ENCODE measurements around the gene SCUBE3. TPM values are rescaled to one million over a fixed set of nuclear protein-coding genes. Genes with fewer than 3 reads are reported as not detected.

Gene SCUBE3
- total RNA-seq, 3 donors from 2014 or later (not counting 1 experiment from before 2014, with no cell fraction given) = 0.25 to 0.31 TPM; not detected in 1

DNA sequence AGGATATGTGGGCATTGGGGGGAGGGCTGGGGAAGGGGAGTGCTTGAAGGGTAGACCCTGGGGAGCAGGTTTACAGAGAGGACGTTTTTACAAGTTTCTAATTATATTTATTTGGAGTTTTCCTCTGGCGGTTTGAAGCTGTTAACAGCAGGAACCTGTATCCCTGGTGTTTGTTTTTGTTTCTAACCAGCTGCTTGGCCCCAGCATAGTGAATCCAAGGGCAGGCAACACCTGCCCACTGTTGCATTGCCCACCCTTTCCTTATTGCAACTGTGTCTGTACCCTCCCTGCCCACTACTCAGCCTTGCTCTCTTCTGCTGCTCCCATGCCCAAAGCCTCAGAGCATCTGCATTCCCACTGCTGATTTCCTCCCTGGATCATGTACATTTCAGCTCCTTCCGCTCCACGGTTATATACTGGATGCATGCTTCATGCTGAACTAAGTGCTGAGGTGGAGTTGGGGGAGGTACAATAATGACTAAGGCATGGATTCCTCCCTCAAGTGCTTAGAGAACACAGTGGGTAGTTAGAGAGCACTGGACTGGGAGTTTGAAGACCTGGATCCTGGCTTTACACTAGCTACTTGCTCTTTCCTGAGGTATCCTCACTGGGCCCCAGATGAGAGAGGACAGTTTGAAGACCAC lies 6.0 kb downstream of the SCUBE3 start:
- Histone ChIP-seq H3K9me3 (ENCODE audit: control insufficient read depth, insufficient read depth, low read length) (no peaks in the 10 kb centered on the region), H3K27me3 (ENCODE audit: control insufficient read depth, insufficient read depth, low read length) (peaks cover 11% of the 10 kb centered on the region), H3K27ac (ENCODE audit: low read length) (no peak overlapping the region), H3K36me3 (ENCODE audit: control insufficient read depth, insufficient read depth, low read length) (no peaks in the 10 kb centered on the region), H3K4me1 (ENCODE audit: control insufficient read depth, insufficient read depth, low read length) (no peaks in the 10 kb centered on the region), H3K4me3 (ENCODE audit: low read length) (no peak overlapping the region)
- Mint-ChIP-seq H3K27me3 (ENCODE audit: low read depth in 2 of 2) (peaks cover 27 to 43% of the 10 kb centered on the region in 2 donors), H3K4me3 (no peak overlapping the region), H3K9me3 (no peaks in the 10 kb centered on the region), H3K27ac (no peak overlapping the region), H3K4me1 (peaks cover 0 to 5% of the 10 kb centered on the region in 2 donors), H3K36me3 (no peaks in the 10 kb centered on the region)
- WGBS (ENCODE audit: insufficient coverage) = 80% methylated on average over 4 of the region's 4 CpGs
- TF ChIP-seq, protein P1, sequence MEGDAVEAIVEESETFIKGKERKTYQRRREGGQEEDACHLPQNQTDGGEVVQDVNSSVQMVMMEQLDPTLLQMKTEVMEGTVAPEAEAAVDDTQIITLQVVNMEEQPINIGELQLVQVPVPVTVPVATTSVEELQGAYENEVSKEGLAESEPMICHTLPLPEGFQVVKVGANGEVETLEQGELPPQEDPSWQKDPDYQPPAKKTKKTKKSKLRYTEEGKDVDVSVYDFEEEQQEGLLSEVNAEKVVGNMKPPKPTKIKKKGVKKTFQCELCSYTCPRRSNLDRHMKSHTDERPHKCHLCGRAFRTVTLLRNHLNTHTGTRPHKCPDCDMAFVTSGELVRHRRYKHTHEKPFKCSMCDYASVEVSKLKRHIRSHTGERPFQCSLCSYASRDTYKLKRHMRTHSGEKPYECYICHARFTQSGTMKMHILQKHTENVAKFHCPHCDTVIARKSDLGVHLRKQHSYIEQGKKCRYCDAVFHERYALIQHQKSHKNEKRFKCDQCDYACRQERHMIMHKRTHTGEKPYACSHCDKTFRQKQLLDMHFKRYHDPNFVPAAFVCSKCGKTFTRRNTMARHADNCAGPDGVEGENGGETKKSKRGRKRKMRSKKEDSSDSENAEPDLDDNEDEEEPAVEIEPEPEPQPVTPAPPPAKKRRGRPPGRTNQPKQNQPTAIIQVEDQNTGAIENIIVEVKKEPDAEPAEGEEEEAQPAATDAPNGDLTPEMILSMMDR (IDR thresholded peaks at IDR 0.05) = no peak
- ATAC-seq (no peak), DNase-seq (no peak)
- intact Hi-C loops (cut with micrococcal nuclease) = no loop called here

DNA sequence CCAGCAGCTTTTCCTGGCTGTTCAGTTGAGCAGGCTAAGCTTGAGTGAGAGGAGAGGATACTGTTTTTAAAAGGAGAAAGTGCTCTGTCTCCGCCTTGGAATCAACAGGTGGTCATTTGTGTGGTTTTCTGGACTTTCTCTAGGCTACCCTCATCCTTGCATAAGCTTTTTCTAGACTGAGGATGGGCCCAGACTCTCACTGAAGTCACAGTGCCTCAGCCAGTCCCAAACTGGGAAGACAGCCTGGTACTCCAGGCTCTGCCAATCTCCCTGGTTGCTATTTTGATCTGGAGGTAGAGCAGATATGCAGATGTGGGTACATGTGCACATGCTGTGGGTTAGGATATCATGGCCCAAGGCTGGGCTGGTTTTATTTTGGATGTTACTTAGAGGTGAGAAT lies 7.0 kb downstream of the SCUBE3 start:
- Mint-ChIP-seq H3K36me3 (no peaks in the 10 kb centered on the region), H3K27ac (no peak overlapping the region), H3K9me3 (no peaks in the 10 kb centered on the region), H3K4me3 (no peak overlapping the region), H3K27me3 (ENCODE audit: low read depth in 2 of 2) (peaks cover 21 to 34% of the 10 kb centered on the region in 2 donors), H3K4me1 (peaks cover 0 to 5% of the 10 kb centered on the region in 2 donors)
- H3K9me3 ChIP-seq (ENCODE audit: control insufficient read depth, insufficient read depth, low read length) = no peaks in the 10 kb centered on the region
- no peak for ATAC-seq
- DNase-seq = no peak
- H3K27me3 ChIP-seq (ENCODE audit: control insufficient read depth, insufficient read depth, low read length) = peaks cover 2% of the 10 kb centered on the region
- WGBS (ENCODE audit: insufficient coverage) = 78% methylated on average over 1 of the region's 1 CpG
- H3K4me1 ChIP-seq (ENCODE audit: control insufficient read depth, insufficient read depth, low read length) = no peaks in the 10 kb centered on the region
- intact Hi-C loops (cut with micrococcal nuclease) = no loop called here
- H3K27ac ChIP-seq (ENCODE audit: low read length) = no peak overlapping the region
- H3K36me3 ChIP-seq (ENCODE audit: control insufficient read depth, insufficient read depth, low read length) = no peaks in the 10 kb centered on the region
- no peak overlapping the region for H3K4me3 ChIP-seq (ENCODE audit: low read length)
- TF ChIP-seq, protein P1 (IDR thresholded peaks at IDR 0.05) = no peak

DNA sequence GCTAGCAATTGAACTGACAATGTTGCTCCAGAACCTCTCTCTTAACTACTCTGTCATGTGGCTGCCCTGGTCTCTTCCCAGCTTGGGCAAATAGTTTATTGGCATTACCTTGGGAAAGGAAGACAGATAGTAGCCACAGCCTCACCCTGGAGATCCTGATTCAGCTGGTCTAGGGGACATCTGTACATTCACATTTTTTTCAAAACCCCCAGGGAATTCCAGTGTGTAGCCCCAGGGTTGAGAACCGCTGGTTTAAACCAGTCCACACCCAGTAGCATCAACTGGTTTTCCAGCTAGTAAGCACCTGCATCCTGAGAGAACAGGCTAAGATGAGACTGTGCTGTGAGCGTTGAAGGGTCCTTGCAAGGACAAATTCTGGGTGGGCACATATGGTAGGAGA lies 9.6 kb downstream of the SCUBE3 start:
- no peaks in the 10 kb centered on the region for H3K9me3 Mint-ChIP-seq
- 81% methylated on average over 2 of the region's 2 CpGs for WGBS (ENCODE audit: insufficient coverage)
- no peaks in the 10 kb centered on the region for H3K36me3 ChIP-seq (ENCODE audit: control insufficient read depth, insufficient read depth, low read length)
- no peaks in the 10 kb centered on the region for H3K27me3 ChIP-seq (ENCODE audit: control insufficient read depth, insufficient read depth, low read length)
- peaks cover 0 to 7% of the 10 kb centered on the region in 2 donors for H3K27me3 Mint-ChIP-seq (ENCODE audit: low read depth in 2 of 2)
- no peaks in the 10 kb centered on the region for H3K9me3 ChIP-seq (ENCODE audit: control insufficient read depth, insufficient read depth, low read length)
- H3K4me3 Mint-ChIP-seq = no peak overlapping the region
- TF ChIP-seq, protein P1 (IDR thresholded peaks at IDR 0.05) = no peak
- no peak overlapping the region for H3K27ac Mint-ChIP-seq
- H3K4me1 ChIP-seq (ENCODE audit: control insufficient read depth, insufficient read depth, low read length) = no peaks in the 10 kb centered on the region
- no peak overlapping the region for H3K4me3 ChIP-seq (ENCODE audit: low read length)
- no peak overlapping the region for H3K27ac ChIP-seq (ENCODE audit: low read length)
- intact Hi-C loops (cut with micrococcal nuclease) = no loop called here
- no peak for ATAC-seq
- H3K36me3 Mint-ChIP-seq = no peaks in the 10 kb centered on the region
- H3K4me1 Mint-ChIP-seq = no peaks in the 10 kb centered on the region
- DNase-seq = no peak

DNA sequence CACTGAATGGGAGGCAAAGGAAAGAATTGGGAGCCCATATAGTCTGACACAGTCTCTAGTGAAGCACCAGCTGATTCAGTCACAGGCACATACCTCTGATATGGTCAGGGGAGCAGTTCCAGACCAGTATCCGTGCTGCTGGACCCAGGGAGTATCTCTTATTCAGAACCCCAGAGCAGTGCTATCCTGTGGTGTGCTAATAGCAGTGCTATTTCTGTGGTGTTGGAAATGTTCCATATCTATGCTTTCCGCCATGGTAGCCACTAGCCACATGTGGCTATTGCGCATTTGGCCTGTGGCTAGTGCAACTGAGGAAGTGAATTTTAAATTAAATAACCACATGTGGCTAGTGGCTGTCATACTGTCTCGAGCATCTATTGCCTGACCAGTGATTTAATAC lies 11.0 kb downstream of the SCUBE3 start:
- TF ChIP-seq, protein P1 (IDR thresholded peaks at IDR 0.05) = no peak
- no peaks in the 10 kb centered on the region for H3K36me3 ChIP-seq (ENCODE audit: control insufficient read depth, insufficient read depth, low read length)
- Mint-ChIP-seq H3K4me1 (no peaks in the 10 kb centered on the region), H3K27me3 (ENCODE audit: low read depth in 2 of 2) (peaks cover 0 to 6% of the 10 kb centered on the region in 2 donors), H3K27ac (no peak overlapping the region), H3K4me3 (no peak overlapping the region), H3K9me3 (no peaks in the 10 kb centered on the region), H3K36me3 (no peaks in the 10 kb centered on the region)
- no peaks in the 10 kb centered on the region for H3K4me1 ChIP-seq (ENCODE audit: control insufficient read depth, insufficient read depth, low read length)
- no peaks in the 10 kb centered on the region for H3K9me3 ChIP-seq (ENCODE audit: control insufficient read depth, insufficient read depth, low read length)
- intact Hi-C loops (cut with micrococcal nuclease) = no loop called here
- H3K4me3 ChIP-seq (ENCODE audit: low read length) = no peak overlapping the region
- no peaks in the 10 kb centered on the region for H3K27me3 ChIP-seq (ENCODE audit: control insufficient read depth, insufficient read depth, low read length)
- ATAC-seq (no peak), DNase-seq (no peak)
- no peak overlapping the region for H3K27ac ChIP-seq (ENCODE audit: low read length)
- 69% methylated on average over 4 of the region's 4 CpGs for WGBS (ENCODE audit: insufficient coverage)

Data from natural killer cell (primary cell).